HG02571 (cell line): ENCODE results near the gene C16orf46.

ENCODE experiments used
- ATAC-seq: cut with Tn5 transposase; IDR thresholded peaks from one replicate; pipeline ENCODE4 v1.9.1; 2021; ENCODE audit warnings: mild to moderate bottlenecking, moderate library complexity; ENCODE audit not compliant: unreplicated experiment

Gene C16orf46

DNA sequence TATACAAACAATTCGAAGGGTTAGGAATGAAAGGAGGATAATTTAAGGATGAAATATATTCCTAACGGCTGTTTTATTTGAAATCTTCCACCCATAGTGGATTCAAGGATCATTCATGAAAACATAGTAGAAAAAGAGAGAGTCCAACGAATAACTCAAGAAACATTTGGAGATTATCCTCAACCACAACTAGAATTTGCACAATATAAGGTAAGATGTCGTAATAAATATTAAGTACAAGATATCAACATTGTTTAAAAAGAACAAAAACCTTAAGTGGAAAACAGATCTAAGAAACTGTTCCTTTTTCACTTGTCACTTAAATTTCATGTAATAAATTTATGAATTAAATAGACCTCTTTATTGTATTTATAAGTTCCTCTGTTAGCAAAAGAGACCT, 50.6 kb downstream of the C16orf46 start:
- ATAC-seq = no peak

GRCh38 chr16:81018496-81018895, 58.5 kb downstream of the C16orf46 start:
- ATAC-seq = no peak

GRCh38 chr16:81014672-81015071, 62.4 kb downstream of the C16orf46 start:
- no peak for ATAC-seq

- no peak for ATAC-seq
Measured at GRCh38 chr16:81012974-81013373, 64.1 kb downstream of the C16orf46 start.
